SK-N-DZ (cell line): ENCODE measurements around the gene SAMHD1.
"Not testable (repeated sequence)": the region's sequence is repeated elsewhere in the genome, so short reads cannot be mapped to it uniquely, and the experiment has no call there.

Experiments
- DNase-seq: peaks from one replicate; pipeline ENCODE4 v3.0.0-alpha.2; 2015; ENCODE audit warnings: low spot score

Gene SAMHD1

DNA sequence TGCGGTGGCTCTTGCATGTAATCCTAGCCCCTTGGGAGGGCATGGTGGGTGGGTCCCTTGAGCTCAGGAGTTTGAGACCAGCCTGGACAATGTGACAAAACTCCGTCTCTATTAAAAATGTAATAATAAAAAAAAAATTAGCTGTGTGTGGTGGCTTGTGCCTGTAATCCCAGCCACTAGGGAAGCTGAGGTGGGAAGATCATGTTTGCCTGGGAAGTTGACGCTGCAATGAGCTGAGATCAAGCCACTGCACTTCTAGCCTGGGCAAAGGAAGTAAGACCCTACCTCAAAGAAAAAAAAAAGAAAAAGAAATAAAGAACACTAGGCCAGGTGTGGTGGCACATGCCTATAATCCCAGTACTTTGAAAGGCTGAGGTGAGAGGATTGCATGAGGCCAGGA is 4.5 kb upstream of the SAMHD1 start:
- no peak for DNase-seq

DNA sequence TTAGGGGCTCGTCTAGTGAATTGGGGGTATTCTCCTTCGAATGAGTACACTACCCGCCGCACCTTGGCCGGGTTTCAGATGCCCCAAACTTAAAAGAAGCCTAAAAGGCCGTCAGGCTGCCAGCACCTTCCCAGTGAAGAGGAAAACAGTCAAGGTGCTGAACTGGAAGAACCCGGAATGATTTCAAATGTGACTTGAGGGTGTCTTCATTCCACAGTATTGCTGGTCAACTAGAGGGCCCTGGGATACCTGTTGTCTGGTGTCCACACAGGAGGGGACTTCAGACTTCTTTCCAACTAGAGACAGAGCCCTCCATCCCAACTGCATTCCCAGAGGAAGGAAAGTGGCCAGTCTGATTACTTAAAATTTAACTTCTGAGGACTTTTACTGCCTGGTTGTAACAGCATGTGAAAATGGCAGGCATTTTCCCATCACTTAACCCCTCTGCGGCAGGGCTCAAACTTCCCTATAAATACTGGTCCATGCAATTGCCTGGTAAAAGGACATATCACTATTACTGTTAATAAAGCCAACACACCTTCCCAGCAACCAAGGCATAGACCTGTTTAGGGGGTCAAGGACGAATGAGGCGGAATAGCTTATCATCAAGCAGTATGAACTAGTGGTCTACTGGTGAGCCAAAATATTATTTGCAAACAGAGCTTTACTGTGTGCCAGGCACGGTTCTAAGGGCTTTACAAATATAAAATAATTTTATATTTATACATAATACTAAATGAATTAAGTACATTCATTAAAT is 651 bp upstream of the SAMHD1 start:
- no peak for DNase-seq

- peak; percentile 47 for DNase-seq
These were observed 902 bp downstream of the SAMHD1 start for GRCh38 chr20:36950414-36951197.

GRCh38 chr20:36941401-36941835 is 10.1 kb downstream of the SAMHD1 start:
- no peak for DNase-seq

- DNase-seq: no peak
These were observed 14.1 kb downstream of the SAMHD1 start for GRCh38 chr20:36937402-36937770.

DNA sequence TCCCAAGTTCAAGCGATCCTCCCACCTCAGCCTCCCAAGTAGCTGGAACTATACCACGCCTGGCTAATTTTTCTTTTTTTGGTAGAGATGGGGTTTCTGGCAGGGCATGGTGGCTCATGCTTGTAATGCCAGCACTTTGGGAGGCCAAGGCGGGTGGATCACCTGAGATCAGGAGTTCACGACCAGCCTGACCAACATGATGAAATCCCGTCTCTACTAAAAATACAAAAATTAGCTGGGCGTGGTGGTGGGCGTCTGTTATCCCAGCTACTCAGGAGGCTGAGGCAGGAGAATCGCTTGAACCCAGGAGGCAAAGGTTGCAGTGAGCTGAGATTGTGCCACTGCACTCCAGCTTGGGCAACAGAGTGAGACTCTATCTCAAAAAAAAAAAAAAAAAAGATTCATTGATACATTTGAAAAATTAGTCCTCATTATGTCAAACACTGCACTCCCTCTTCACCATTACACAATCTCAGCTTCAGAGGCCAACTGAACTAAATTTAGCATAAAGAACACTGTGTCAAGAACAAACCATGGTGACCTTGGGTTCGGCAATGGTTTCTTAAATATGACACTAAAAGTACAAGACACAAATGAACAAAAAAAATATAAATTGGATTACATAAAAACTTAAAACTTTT is 14.6 kb downstream of the SAMHD1 start:
- not testable (repeated sequence) for DNase-seq

GRCh38 chr20:36936341-36936740 is 15.2 kb downstream of the SAMHD1 start:
- no peak for DNase-seq

DNA sequence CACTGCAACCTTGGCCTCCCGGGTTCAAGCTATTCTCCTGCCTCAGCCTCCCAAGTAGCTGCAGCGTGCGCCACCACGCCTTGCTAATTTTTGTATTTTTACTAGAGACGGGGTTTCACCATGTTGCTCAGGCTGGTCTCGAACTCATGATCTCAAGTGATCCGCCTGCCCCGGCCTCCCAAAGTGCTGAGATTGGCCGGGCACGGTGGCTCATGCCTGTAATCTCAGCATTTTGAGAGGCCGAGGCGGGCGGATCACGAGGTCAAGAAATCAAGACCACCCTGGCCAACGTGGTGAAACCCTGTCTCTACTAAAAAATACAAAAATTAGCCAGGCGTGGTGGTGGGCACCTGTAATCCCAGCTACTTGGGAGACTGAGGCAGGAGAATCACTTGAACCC is 17.9 kb downstream of the SAMHD1 start:
- not testable (repeated sequence) for DNase-seq

DNA sequence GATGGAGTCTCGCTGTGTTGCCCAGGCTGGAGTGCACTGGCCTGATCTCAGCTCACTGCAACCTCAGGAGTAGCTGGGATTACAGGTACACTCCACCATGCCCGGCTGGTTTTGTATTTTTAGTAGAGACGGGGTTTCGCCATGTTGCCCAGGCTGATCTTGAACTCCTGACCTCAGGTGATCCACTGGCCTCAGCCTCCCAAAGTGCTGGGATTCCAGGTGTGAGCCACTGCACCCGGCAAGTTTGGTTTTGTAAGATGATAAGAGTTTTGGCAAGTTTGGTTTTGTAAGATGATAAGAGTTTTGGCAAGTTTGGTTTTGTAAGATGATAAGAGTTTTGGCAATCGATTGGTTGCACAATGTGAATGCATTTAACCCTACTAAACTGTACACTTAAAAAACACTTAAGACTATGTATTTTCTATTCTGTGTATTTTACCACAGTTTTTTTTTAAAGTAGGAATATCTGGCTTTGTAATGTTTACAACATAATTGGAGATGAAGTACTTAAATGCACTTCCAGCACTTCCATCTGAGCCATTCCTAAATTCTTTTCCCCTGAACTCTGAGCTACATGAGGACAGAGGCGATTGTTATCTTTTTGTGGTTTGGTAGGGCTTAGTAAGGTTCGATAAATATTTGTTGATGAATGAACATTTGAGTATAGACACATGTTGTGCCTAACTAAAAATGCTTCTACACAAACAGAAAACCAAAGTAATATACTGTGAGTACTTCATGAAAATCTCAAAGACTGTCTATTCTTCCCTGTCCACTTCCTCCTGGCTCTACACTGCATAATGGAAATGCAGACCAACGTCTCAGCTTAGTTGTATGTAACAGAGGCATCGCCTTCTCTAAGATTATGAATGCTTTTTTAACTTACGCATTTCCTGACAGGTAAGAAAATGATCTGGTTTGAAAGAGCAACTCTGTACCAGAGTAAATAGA is 18.8 kb downstream of the SAMHD1 start:
- no peak for DNase-seq

DNA sequence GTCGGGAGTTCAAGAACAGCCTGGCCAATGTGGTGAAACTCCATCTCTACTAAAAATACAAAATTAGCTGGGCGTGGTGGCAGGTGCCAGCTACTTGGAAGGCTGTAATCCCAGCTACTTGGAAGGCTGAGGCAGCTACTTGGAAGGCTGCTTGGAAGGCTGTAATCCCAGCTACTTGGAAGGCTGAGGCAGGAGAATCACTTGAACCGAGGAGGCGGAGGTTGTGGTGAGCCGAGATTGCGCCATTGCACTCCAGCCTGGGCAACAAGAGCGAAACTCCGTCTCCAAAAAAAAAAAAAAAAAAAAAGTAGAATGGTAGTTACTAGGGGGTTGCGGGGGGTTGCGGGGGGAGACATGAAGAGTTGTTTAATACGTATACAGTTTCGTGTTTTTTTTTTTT is 19.4 kb downstream of the SAMHD1 start:
- not testable (repeated sequence) for DNase-seq

GRCh38 chr20:36929691-36930090 is 21.8 kb downstream of the SAMHD1 start:
- DNase-seq: no peak

GRCh38 chr20:36929290-36929689 is 22.2 kb downstream of the SAMHD1 start:
- DNase-seq: no peak

DNA sequence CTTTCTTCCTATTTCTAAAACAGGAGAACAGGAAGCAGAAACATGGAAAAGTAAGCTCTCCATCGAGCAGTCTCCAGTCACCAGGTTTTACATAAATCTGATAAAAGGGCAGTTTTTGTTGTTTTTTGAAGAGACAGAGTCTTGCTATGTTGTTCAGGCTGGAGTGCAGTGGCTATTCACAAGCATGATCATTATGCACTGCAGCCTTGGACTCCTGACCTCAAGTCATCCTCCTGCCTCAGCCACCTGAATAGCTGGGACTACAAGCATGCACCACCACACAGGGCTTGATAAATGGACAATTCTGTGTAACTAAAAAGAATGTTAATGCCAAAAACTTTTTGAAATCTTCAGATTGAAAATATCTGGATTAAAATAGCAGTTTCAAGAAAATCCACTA is 23.8 kb downstream of the SAMHD1 start:
- DNase-seq: no peak

GRCh38 chr20:36926653-36927200 is 24.8 kb downstream of the SAMHD1 start:
- no peak for DNase-seq

DNA sequence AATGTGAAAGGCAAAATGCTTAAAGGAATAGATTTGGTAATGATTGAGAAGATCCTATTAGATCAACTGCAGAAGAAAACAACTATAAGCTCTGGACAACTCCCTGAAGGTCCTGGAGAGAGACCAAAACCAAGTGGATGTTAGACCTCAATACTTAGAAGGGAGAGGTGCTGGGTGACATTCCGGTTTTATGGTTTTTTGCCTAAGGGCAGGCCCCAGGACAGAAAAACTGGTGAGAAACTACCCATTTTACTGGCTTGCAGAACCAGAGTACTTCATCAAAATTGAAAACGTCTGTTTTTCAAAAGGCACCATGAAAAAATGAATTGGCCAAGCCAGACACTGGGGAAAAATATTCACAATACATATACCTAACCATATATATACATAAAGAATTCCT is 26.3 kb downstream of the SAMHD1 start:
- DNase-seq: no peak

DNA sequence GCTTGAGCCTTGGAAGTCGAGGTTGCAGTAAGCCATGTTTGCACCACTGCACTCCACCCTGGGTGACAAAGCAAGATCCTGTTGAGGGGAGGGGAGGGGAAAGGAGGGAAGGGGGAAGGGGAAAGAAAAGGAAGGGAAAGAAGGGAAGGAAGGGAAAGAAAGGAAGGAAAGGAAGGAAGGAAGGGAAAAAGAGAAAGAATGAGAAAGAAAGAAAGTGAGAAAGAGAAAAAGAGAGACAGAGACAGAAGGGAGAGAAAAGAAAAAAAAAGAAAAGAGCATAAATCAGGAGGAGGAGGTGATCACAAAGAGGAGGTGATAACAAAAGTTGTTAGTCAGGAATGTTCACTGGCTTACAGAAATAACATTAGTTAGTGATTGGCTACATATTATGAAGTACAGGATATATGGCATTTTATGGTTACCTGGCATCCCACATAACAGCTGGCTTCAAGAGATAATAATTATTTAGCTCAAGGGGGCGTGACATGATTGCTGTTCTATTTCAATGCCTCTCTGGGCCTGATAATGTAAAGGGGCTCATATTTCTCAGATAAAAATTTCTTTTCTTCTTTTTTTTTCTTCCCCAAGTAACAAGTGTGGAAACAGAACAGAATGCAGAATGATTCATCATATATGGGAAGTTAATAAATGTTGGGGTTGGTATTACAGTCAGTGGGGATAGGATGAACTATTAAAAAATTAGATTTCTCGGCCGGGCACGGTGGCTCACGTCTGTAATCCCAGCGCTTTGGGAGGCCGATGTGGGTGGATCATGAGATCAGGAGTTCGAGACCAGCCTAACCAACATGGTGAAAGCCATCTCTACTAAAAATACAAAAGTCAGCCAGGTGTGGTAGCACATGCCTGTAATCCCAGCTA is 27.1 kb downstream of the SAMHD1 start:
- no peak for DNase-seq

GRCh38 chr20:36920334-36920730 is 31.2 kb downstream of the SAMHD1 start:
- no peak for DNase-seq

DNA sequence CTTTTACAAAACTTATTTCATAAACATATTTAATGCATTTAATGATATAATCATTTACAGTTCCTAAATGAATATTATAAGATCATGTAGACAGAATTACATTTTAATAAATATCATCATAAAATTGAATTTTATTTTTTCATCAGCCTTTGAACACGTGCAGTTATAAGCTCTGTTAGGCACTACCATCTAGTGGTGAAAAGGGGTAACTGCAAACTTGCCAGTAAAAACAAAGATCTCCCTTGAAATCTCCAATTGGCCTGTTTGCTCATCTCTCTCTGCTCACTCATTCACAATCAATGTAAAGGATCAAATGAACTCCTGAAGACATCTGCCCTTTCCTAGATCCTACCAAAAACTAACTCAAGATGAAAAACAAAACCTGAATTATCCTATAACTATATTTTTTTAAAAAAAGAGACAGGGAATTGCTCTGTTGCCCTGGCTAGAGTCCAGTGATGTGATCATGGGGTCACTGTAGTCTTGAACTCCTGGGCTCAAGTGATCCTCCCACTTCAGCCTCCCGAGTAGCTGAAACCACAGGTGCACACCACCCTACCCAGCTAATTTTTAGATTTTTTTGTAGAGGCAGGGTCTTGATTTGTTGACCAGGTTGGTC is 31.7 kb downstream of the SAMHD1 start:
- DNase-seq: peak; percentile 68

DNA sequence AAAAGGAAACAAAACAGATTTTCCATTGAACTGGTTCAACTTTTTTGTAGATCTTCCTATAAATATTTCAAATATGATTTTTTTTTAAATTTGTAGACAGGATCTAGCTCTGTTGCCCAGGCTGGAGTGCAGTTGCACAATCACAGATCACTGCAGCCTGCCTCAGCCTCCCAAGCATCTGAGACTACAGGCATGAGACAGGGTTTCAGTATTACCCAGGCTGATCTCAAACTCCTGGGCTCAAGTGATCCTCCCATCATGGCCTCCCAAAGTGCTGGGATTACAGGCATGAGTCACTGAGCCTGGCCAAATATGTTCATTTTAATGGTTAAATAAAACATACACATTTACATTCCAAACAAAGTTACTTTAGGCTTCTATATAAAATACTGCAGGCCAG is 33.6 kb downstream of the SAMHD1 start:
- no peak for DNase-seq

DNA sequence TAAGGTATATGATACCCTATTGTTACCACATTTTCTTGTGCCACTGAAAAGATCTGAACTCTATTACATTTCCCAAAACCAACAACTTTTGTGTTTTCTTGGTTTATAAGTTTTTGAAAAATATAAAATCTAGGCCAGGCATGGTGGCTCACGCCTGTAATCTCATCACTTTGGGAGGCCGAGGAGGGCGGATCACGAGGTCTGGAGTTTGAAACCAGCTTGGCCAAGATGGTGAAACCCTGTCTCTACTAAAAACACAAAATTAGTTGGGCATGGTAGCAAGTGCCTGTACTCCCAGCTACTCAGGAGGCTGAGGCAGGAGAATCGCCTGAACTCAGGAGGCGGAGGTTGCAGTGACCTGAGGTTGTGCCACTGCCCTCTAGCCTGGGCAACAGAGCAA is 34.3 kb downstream of the SAMHD1 start:
- DNase-seq: no peak
